Endothelial cell (in vitro differentiated cells): ENCODE results near the gene SLC5A6. TPM values are rescaled to one million over a fixed set of nuclear protein-coding genes. Genes with fewer than 3 reads are reported as not detected.
A peak's percentile ranks its signal among the peaks of the same experiment; 100 is the strongest.

Experiments
- DNase-seq: peaks from one replicate; pipeline ENCODE4 v3.0.0; 2021; ENCODE audit warnings: low spot score
- H3K27ac Mint-ChIP-seq: one replicate; pipeline ENCODE4 v1.8.0; 2021; ENCODE audit warnings: mixed read lengths, inconsistent platforms; ENCODE audit not compliant: unreplicated experiment
- H3K27me3 Mint-ChIP-seq: one replicate; pipeline ENCODE4 v1.8.0; 2021; ENCODE audit warnings: mild to moderate bottlenecking, moderate library complexity, mixed read lengths, inconsistent platforms; ENCODE audit not compliant: unreplicated experiment
- H3K36me3 Mint-ChIP-seq: one replicate; pipeline ENCODE4 v1.8.0; 2021; ENCODE audit warnings: mild to moderate bottlenecking, low read depth, mixed read lengths, inconsistent platforms; ENCODE audit not compliant: unreplicated experiment
- H3K4me1 Mint-ChIP-seq: one replicate; pipeline ENCODE4 v1.8.0; 2021; ENCODE audit warnings: mild to moderate bottlenecking, mixed read lengths, inconsistent platforms; ENCODE audit not compliant: unreplicated experiment
- H3K4me3 Mint-ChIP-seq: one replicate; pipeline ENCODE4 v1.8.0; 2021; ENCODE audit warnings: mild to moderate bottlenecking, mixed read lengths, inconsistent platforms; ENCODE audit not compliant: unreplicated experiment
- H3K9me3 Mint-ChIP-seq: one replicate; pipeline ENCODE4 v1.8.0; 2021; ENCODE audit warnings: mixed read lengths, inconsistent platforms; ENCODE audit not compliant: unreplicated experiment
- total RNA-seq: library from RNA; stranded (reverse); fragmentation: NEBNext Ultra II Directional; extraction: Animal tissue kit (Norgen Biotek cat#: 25700); gene quantifications from one replicate; pipeline ENCODE4 v1.2.1, GENCODE V29; 2021; ENCODE audit not compliant: unreplicated experiment
- TF ChIP-seq, protein P1 (sequence below): fragments of 200-600 bp; sonication (generic); IDR thresholded peaks from one replicate; pipeline ENCODE4 v1.5.0; 2021; ENCODE audit warnings: antibody characterized with exemption; ENCODE audit not compliant: unreplicated experiment

SLC5A6 gene
- total RNA-seq, 1 donor from 2014 or later: 63.0 TPM

- TF ChIP-seq, protein P1, sequence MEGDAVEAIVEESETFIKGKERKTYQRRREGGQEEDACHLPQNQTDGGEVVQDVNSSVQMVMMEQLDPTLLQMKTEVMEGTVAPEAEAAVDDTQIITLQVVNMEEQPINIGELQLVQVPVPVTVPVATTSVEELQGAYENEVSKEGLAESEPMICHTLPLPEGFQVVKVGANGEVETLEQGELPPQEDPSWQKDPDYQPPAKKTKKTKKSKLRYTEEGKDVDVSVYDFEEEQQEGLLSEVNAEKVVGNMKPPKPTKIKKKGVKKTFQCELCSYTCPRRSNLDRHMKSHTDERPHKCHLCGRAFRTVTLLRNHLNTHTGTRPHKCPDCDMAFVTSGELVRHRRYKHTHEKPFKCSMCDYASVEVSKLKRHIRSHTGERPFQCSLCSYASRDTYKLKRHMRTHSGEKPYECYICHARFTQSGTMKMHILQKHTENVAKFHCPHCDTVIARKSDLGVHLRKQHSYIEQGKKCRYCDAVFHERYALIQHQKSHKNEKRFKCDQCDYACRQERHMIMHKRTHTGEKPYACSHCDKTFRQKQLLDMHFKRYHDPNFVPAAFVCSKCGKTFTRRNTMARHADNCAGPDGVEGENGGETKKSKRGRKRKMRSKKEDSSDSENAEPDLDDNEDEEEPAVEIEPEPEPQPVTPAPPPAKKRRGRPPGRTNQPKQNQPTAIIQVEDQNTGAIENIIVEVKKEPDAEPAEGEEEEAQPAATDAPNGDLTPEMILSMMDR: no peak
- no peaks in the 10 kb centered on the region for H3K4me1 Mint-ChIP-seq
- no peaks in the 10 kb centered on the region for H3K9me3 Mint-ChIP-seq
- no peak overlapping the region for H3K27ac Mint-ChIP-seq
- H3K27me3 Mint-ChIP-seq: no peaks in the 10 kb centered on the region
- H3K4me3 Mint-ChIP-seq: no peak overlapping the region
- DNase-seq: no peak
- no peaks in the 10 kb centered on the region for H3K36me3 Mint-ChIP-seq
Observed at GRCh38 chr2:27170581-27171337, 41.3 kb downstream of the SLC5A6 start.

- Mint-ChIP-seq H3K36me3 (no peaks in the 10 kb centered on the region), H3K4me3 (peak overlapping the region; percentile 19), H3K27me3 (peaks cover under 1% of the 10 kb centered on the region), H3K4me1 (no peaks in the 10 kb centered on the region), H3K27ac (no peak overlapping the region), H3K9me3 (no peaks in the 10 kb centered on the region)
- TF ChIP-seq, protein P1: no peak
- no peak for DNase-seq
Observed at GRCh38 chr2:27164960-27165763, 46.9 kb downstream of the SLC5A6 start.

GRCh38 chr2:27162151-27163121 lies 49.6 kb downstream of the SLC5A6 start:
- no peaks in the 10 kb centered on the region for H3K4me1 Mint-ChIP-seq
- H3K27ac Mint-ChIP-seq: no peak overlapping the region
- no peaks in the 10 kb centered on the region for H3K9me3 Mint-ChIP-seq
- no peaks in the 10 kb centered on the region for H3K36me3 Mint-ChIP-seq
- TF ChIP-seq, protein P1: no peak
- peaks cover 2% of the 10 kb centered on the region for H3K27me3 Mint-ChIP-seq
- DNase-seq: no peak
- no peak overlapping the region for H3K4me3 Mint-ChIP-seq

GRCh38 chr2:27160191-27160590 lies 51.9 kb downstream of the SLC5A6 start:
- TF ChIP-seq, protein P1: no peak
- H3K4me3 Mint-ChIP-seq: no peak overlapping the region
- no peak for DNase-seq
- H3K4me1 Mint-ChIP-seq: no peaks in the 10 kb centered on the region
- peaks cover 2% of the 10 kb centered on the region for H3K27me3 Mint-ChIP-seq
- H3K36me3 Mint-ChIP-seq: no peaks in the 10 kb centered on the region
- H3K27ac Mint-ChIP-seq: no peak overlapping the region
- no peaks in the 10 kb centered on the region for H3K9me3 Mint-ChIP-seq
